Activated effector memory CD4-positive, alpha-beta T cell treated with anti-CD3 and anti-CD28 coated beads, Interleukin-2, amount 50 U/mL, for 16 hours (primary cell): ENCODE results near the gene HIGD1A.

Experiments
- DNase-seq: peaks from one replicate; pipeline ENCODE4 v3.0.0-alpha.2; 2020

The HIGD1A gene

DNA sequence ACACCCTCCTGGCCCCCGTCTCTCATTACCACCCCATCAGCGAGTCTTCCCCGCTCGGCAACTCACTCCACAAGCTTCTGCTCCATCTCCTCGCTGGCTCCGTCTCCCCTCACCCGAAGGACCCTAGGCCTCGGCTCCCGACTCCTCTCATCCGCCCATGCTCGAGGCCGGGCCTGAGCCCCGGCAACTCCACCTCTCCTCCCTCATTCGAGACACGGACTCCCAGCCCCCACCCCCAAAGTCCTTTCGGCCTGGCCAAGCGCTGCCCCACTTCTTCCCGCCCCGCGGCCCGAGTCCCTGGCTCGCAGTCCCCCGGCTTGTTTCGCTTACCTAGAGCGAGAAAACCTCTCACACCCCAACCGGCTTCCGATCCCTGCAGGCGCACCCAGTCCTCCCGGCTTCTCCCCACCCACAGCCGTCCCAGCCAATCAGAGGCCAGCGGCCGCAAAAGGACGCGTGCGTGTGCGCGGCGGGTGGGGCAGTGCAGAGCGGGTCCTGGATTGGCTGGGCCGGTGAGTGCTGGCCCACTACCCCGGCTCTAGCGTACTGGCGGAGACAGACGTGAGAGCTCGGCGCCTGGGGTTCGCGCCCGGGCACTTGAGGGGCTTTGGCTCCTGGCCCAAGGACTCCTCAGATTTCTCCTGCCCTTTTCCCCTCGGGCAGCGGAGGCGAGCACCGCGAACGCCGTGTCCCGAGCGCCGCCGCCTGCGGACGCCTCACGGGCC is at the start of gene HIGD1A:
HIGD1A (minus strand) TSS at position 385 of the 725 bp plus-strand sequence. CDS start 10,237 bp downstream, outside the sequence.
- DNase-seq = peak; percentile 97

DNA sequence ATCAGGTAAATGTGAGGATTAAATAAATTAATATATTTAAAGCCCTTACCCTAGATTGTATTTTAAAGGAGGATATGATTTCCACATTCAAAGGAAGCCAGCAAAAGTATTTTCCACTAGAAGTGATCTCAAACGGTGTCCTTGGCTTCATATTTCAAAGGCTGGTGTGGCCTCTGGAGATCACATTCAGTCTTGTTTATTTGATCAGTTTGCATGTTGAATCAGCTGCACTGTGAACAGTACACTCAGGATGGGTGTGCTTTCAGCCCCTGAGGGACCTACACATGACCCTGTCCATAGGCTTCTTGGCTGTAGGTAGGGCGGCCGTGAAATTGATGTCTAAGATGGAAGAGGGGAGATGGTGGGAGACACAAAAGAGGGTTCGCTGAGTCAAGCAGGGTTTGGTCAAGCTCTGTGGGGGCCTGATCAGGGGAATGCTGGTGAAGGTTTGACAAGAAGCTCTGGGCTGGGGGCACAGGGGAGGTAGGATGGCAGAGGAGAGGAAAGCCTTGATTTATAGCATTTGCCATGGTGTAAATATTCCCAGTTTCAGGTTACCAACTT is 49.5 kb upstream of the HIGD1A start:
- DNase-seq = no peak

DNA sequence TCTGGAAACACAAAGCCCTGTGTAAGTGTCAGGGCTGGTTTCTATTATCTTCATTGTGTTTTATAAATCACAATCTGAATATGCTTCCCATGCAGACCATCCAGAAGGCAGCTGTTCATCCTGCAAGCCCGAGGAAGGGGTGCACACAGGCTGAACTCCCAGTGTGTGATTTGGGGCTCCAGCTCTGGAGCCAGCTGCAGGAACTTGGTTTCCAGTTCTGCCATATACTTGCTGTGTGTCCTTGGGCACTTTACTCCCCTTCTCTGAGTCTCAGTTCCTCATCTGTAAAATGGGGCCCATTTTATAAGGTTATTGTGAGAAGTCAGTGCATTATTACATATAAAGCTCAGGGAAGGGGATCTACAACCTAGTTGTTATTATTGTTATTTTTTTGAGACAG is 48.8 kb upstream of the HIGD1A start:
- no peak for DNase-seq

DNA sequence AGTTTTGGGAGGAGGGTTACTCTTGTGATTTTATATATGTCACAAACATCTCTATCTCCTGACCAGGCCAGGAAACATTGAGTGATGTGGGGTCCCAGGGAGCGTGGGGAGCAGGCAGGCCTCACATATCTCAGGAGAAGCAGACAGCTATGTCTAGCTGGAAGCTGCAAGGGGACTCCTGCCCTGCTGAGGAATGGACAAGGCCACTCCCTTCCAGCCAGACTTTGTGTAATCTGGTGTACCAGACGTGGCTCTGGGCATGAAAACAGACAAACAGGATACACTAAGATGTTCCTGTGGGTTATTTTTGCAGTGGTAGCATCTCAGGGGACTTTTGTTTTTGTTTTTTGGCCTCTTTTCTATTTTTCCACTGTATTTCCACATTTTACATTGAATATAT is 48.2 kb upstream of the HIGD1A start:
- DNase-seq = no peak

DNA sequence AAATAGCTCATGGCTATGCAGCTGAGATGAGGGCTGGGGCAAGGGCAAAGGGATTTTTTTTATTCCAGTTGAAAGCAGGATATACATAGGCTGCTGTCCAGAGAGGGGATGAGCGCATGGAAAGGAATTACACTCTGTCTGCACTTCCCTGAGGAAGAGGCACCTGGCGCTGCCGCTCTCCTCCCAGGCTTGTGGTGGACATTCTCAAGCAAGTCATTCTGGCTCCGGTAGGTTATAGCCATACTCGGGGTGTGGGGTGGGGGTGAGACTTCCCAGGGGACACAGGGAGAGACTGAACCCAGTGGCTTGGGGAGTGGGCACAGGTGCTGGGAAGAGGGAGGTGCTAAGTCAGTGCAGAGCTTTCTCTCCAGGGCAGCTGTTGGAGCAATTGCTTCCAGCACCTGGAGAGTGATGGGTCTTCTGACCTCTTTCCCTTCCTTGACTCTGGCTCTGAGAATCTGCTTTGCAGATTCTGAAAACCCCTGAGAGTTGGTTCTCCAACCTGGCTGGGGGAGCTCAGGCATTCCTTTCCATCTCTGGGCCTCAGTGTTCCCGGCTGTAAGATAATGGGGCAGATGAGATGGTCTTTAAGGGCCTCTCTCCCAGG is 47.0 kb upstream of the HIGD1A start:
- no peak for DNase-seq

DNA sequence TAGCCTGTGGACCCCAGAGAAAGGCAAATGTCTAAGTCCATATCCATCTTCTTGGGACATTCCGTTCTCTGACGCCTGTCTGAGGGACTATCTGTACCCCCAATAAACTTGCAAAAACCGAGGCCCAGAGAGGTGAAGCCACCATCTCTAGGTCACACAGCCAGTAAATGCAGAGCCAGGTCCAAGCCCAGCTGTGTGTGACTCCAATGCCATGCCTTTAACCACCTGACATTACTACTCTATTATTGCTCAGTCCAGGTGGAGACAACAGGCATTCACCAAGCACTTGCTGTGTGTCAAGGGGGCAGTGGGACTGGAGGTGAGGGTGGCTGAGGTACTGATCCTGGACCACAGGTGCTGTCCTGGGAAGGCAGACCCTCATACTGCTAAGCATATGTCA is 46.0 kb upstream of the HIGD1A start:
- no peak for DNase-seq

DNA sequence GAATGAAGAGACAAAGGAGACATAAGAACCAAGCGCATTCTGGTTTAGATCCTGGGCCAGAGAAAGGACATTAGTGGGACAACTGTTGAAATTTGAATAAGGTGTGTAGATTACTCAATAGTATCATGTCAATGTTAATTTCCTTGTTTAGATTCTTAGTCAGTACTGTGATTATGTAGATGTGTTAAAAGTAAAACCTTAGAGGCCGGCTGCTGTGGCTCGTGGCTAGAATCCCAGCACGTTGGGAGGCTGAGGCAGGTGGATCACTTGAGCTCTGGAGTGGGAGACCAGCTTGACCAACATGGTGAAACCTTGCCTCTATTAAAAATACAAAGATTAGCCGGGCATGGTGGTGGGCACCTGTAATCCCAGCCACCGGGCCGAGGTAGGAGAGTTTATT is 44.7 kb upstream of the HIGD1A start:
- no peak for DNase-seq

DNA sequence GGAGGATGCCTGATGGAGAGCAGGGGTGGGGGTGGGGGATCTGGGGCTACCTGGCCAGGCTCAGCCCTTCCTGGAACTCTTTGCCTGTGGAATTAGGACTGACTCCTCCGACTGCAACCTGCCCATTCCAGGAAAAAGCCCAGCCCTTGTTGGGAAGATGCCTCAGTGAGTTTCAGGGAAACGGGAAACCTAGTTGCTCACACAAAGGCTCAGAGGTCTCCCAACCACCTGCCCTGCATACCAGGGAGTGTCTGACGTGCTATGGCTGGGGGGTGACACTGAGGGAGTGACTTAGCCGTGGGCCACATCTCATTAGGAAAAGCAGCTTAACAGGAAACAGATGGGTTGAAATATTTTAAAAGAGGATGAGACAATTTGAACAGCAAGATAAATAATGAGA is 43.4 kb upstream of the HIGD1A start:
- no peak for DNase-seq

DNA sequence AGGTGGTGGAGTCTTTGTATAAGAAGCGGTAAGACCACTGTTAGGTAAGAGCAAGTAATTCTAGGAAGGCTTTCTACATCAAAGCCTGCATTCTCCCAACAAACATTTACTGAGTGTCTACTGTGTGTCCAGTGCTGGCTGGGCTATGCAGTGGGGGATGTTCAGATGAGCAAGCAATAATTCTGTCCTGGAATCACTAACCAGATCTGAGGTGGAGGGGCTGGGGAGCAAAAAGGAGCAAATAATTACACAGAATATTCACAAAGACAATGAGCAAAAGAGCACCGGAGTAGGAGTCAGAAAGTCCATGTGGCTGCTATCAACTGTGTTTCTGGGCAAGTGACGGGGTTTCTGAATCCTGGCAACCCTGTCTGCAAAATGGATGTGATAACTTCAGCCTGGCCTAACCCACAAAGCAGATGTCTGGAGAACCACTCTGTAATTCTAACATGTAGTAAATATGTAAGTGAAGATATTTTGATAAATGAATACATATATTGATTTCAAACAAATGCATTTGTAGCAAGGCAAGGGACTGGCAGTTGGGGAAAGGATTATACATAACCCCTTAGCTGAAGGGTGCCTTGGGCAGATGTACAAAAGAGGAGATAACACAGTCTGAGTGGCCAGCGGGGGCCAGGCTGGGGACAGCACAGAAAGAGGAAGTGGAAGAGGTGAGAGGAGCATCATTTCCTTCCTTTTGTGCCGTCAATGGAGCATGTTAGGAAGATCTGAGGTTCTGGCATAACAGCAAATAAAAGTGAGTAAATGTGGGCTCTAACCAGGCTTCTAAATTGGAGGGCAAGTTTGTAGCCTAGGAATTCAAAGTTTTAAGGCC is 42.6 kb upstream of the HIGD1A start:
- no peak for DNase-seq

DNA sequence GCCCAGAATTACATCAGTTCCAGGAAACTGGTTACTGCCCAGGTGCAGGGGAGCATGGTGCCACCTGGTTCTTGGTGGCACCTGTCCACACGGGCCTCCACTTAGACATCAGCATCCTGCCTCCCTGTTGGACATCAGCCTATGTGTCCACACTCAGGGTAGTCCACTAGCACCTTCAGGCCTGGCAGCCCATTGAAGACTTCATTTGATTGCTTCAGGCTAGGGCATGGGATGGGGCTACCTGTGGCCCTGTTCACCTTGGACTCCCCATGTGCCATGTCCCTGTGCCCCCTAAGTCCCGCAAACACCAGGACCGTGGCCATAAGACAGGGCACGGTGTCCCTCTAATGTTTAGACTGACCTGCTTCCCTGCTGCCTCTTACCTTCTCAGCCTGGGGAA is 40.5 kb upstream of the HIGD1A start:
- no peak for DNase-seq

DNA sequence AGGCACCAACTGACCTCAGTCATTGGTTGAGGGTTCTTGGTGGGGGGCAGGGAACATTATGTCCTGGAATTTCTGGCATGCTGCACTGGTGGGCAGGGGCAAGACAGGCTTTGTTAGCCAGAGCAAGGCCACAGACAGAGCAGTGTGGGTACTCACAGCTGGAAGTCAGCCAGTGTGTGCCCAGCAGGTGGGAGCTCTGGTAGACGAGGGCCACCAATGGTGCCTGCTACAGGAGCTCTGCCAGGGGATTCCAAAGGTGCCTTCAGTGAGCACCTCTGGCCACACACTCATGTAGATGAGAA is 40.1 kb upstream of the HIGD1A start:
- DNase-seq = no peak

DNA sequence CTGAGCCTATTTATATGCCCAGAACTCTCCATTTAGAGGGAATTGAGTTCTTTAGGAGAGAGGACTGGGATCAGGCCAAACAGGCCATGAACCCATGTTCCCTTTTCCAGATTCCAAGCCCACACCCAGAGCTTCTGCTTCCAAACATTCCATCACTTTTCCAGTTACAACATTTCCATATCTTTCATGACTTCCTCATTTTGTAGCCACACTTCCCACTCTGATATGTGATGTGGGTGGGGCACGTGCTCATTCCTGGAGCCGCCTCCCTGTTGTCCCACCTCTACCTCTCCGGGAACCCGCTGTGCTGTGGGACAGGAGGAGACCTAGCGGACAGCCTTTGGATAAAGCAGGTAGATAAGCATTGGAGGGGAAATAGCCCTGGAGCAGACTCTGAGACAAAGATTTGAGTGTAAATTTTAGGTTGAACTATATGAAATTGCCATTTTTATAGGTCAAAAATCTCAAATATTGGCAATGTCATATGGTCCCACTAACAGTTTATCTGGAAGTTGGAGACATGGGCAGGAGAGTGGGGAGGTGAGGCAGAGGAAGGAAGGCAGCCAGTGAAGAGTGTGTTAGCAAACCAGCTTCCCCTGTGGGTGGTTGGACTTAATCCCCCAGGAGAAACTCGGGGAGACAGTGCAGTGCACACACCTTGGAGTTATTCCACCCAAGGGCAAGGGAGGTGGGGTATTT is 39.6 kb upstream of the HIGD1A start:
- no peak for DNase-seq

DNA sequence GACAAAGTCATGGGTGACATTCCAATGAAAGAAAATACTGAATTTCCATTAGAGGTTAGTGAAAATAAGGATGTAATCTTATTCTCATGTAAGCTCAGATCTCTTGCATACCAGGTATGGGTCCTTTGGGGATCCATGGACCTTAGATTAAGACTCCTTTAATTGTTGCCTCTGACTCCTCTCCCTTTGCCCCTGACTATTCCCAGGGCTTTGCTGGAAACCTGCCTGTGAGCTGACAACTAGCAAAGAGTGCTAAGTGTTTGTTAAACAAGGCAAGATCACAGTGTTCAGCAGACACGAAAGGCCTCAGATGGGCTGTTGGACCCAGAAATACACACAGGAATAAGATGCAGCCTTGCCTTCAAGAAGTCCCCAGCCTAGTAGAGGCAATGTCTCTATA is 37.0 kb upstream of the HIGD1A start:
- DNase-seq = no peak

DNA sequence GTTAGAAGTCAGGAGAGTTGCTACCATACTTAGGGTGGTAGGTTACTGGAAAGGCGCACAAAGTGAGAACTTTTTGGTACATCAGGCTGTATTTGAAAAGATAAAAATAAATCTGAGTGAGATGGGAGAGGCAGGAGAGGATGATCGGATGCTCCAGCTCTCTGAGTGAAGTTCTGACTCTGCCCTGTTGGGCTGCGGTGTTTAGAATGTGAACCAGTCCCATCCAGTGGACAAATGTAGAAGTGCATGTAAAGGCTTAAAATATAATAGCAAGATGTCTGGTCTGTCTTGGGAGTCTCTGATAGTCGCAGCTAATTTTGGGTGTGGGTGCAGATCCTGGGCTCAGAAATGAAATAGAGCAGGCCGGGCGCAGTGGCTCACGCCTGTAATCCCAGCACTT is 35.3 kb upstream of the HIGD1A start:
- peak; percentile 63 for DNase-seq

DNA sequence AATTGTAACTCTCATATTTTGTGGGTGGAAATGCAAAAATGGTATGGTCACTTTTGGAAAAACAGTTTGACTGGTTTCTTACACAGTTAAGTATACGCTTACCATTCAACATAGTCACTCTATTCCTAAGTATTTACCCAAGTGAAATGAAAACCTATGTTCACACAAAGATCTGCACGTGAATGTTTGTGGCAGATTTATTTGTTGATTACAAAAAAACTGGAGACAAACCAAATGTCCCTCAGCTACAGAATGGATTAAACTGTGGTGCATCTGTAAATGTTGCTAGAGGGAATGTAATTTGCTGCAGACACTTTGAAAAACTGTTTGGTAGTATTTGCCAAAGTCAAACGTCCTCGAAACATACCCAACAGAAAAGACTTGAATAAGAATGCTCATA is 34.3 kb upstream of the HIGD1A start:
- DNase-seq = no peak

DNA sequence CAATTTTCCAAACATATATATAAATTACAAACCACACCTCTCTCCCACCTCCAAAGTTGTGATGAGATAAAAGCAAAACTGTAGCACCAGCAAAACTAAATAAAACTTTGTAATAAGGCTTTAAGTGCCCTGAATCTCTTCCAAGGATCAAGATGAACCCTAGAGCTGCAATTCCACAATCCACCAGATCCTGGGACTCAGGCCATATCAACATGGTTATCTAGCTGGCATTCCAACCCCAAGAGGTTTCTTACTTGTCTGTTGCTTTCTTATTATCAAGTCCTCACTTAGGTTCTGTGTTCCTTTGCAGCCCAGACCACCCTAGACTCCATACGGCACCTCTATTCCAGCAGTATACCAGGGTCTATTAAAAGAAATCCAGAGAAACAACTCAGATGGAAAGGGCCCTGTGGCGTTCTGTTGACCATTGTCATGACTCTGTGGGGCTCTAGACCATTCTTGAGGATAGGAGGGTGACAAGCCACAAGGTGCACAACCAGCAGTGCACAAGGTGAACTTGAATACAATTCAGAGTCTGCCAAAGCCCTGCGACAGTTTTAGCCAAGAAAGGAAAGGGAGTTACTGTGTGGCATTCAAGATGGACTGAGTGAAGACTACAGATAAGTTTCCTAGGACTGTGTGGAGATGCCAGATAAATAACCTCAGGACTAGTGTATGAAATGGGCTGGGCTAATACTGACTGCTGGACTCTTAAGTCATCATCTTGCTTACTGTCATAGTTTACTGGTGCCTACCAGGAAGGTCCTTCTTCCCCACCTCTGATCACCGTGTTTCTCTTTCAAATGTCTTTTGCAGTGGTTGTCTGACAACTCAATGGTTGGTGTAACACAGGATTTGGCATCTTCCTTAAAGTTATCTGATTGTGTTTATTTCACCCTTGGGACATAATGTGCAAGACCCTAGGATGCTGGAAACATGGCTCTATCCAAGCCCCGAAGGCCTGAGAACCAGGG is 32.1 kb upstream of the HIGD1A start:
- DNase-seq = no peak

DNA sequence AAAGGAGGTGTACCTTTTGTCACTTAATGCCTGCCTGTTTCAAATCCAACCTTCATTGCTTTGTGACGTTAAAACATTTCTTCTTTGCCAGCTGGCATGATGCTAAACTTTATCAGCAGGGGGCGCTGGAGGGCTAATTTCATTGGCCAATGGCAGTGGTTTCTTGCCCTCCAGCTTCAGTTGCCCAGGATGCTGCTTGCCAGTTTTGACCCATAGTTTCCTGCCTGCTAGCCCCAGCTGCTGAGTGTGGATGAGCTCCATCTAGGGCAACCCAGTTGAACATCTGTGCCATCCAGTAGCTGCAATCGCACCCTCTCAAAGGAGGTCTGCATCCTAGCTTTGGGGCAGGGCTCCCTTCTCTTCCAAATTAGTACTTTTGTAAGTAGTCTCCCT is 27.0 kb upstream of the HIGD1A start:
- DNase-seq = peak; percentile 87

DNA sequence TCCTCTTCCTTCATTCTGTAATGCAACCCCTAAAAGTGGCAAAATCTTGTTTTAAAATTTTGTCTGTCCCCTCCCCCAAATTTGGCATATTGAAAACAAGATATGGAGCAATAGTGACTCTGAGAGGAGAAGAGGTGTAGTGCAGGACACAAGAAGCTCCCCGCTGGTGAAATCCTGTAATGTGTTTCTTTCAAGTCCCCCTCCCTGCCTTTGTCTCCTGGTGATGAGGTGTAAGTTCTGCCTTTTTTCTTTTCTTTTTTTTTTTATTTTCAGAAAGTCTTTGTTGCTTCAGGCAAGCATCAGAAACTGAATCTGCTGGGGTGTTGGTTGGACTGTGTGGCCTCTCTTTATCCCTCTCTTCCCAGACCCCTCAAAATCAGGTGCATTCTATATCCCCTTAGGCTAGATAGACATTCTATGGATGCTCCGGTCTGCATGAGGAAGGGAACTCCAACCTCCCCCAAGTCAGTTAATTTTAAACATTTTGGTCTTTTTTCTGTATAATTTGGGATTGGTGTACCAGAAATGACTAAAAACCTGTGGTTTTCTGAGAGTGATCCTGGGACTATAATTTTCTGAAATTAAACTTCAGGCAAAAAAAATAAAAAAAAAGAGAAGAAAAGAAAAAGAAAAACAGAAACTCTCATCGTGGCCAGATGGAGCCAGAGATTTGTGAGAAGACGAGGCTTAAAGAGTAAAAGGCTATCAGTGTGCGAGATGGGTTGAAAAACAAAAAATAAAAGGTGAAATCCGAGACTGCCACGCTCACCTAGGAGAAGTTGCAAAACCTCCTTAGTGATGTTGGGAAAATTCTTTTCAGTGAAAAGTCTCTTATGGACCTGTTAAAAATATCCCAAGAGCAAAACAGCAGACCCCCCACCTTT is 26.4 kb upstream of the HIGD1A start:
- DNase-seq = no peak

DNA sequence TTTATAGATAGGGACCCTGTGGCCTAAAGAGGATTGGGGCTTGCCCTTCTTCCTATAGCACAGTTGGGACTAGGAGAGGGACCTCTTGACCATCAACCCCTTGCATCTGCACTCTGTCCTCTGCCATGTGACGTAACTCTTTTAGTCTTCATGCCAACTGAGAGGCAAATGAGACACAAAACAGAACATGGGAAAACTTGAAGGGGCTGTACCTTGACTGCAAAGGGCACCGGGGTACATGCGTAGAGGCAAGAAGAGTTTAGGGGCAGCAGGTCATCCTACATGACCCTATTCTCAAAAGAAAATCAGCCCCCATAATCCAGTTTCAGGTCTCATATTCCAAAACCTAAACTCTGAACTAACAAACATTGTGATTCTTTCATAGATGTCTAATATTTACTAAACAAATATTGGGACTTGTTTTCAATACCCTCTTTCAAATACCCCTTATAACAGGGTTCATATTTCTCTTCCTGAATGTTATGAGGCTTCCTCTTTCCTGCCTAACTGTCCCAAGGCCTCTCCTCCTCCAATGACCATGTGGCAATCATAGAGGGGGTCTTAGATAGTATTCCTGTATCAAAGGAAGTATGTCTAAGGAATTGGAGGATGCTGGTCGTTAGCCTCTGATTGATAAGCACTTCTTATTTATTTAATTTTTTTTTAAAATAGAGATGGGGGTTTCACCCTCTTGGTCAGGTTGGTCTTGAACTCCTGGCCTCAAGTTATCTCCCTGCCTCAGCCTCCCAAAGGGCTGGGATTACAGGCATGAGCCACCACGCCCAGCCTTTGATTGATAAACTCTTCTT is 25.5 kb upstream of the HIGD1A start:
- DNase-seq = no peak

DNA sequence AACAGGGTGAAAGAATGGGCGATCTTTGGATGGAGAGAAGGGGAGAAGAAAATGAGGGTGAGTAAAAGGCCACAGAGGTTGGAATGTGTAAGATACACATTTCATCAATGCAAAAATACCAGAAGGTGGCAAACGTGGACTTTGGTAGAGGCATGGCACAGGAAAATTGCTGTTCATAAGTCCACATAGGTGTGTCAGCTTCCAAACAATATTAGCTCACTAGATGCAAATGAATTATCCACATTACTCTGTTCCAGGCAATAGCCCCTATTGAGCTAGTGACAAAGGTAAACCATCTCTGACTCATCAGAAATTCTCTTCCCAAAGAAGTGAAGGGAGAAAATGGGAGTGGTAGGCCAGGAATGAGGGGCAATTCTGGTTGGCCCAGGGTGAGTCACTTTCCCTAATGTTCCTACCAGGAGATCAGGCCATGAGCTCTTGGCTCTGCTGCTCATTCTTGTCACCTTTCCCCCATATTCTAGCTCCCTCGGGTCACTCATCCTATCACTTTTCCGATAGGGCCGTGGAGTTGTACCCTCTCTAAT is 24.9 kb upstream of the HIGD1A start:
- DNase-seq = no peak
